NCI-H2171 treated with DMSO at 0.1 percent for 48 hours (cell line): ENCODE data around the gene TOMM70.
"Not testable (repeated sequence)": the region's sequence is repeated elsewhere in the genome, so short reads cannot be mapped to it uniquely, and the experiment has no call there.

Source experiments
- DNase-seq: peaks from one replicate; lab custom pipeline; 2025; lab: John Stamatoyannopoulos, UW

The TOMM70 gene

GRCh38 chr3:100400780-100401673 lies at the start of gene TOMM70, which contains the start of gene LNP1:
TSS of gene TOMM70 (minus strand) at chr3:100401089. CDS start at chr3:100400949, 140 bp downstream.
TSS of gene LNP1 (plus strand) at chr3:100401539. CDS start at chr3:100429730, 28,191 bp downstream.
- DNase-seq, result peak; percentile 99

GRCh38 chr3:100449214-100449613 lies 48.3 kb upstream of the TOMM70 start:
- DNase-seq, result no peak

GRCh38 chr3:100448079-100448478 lies 47.2 kb upstream of the TOMM70 start:
- DNase-seq, result no peak

GRCh38 chr3:100447067-100447466 lies 46.2 kb upstream of the TOMM70 start:
- not testable (repeated sequence) for DNase-seq

GRCh38 chr3:100443690-100444089 lies 42.8 kb upstream of the TOMM70 start:
- DNase-seq, result no peak

- no peak for DNase-seq
These were observed 40.0 kb upstream of the TOMM70 start for GRCh38 chr3:100440895-100441294.

- no peak for DNase-seq
These were observed 37.7 kb upstream of the TOMM70 start for GRCh38 chr3:100438623-100438974.

GRCh38 chr3:100437721-100438622 lies 37.1 kb upstream of the TOMM70 start:
- no peak for DNase-seq

- DNase-seq, result no peak
These were observed 36.1 kb upstream of the TOMM70 start for GRCh38 chr3:100436951-100437350.

GRCh38 chr3:100429187-100429716 lies 28.4 kb upstream of the TOMM70 start:
- no peak for DNase-seq

- no peak for DNase-seq
These were observed 26.8 kb upstream of the TOMM70 start for GRCh38 chr3:100427699-100428098.

- no peak for DNase-seq
These were observed 25.3 kb upstream of the TOMM70 start for GRCh38 chr3:100426067-100426682.

GRCh38 chr3:100425316-100425715 lies 24.4 kb upstream of the TOMM70 start:
- no peak for DNase-seq

- DNase-seq, result no peak
These were observed 23.4 kb upstream of the TOMM70 start for GRCh38 chr3:100424261-100424660.

GRCh38 chr3:100423611-100424010 lies 22.7 kb upstream of the TOMM70 start:
- DNase-seq, result no peak

- DNase-seq, result no peak
These were observed 20.0 kb upstream of the TOMM70 start for GRCh38 chr3:100420885-100421284.

GRCh38 chr3:100419406-100419805 lies 18.5 kb upstream of the TOMM70 start:
- DNase-seq, result no peak

GRCh38 chr3:100416863-100417262 lies 16.0 kb upstream of the TOMM70 start:
- DNase-seq, result no peak

- DNase-seq, result no peak
These were observed 15.3 kb upstream of the TOMM70 start for GRCh38 chr3:100416176-100416575.

GRCh38 chr3:100413613-100414012 lies 12.7 kb upstream of the TOMM70 start:
- no peak for DNase-seq

GRCh38 chr3:100412912-100413590 lies 12.2 kb upstream of the TOMM70 start:
- DNase-seq, result no peak
